GM23248 (cell line): ENCODE data around the gene CRACDL.

Source experiments
- EZH2 ChIP-seq: fragments of 200-600 bp; sonication (generic); IDR thresholded peaks from 2 replicates; pipeline ENCODE4 v1.6.1; 2018; ENCODE audit warnings: antibody characterized with exemption, mild to moderate bottlenecking; ENCODE audit not compliant: insufficient read depth, poor library complexity, severe bottlenecking
- EZH2phosphoT487 ChIP-seq: fragments of 200-600 bp; sonication (generic); IDR thresholded peaks from 2 replicates; pipeline ENCODE4 v1.6.1; 2018; ENCODE audit warnings: antibody characterized with exemption, moderate library complexity, mild to moderate bottlenecking, low read depth; ENCODE audit not compliant: insufficient read depth

- no peak for TF ChIP-seq EZH2
- no peak for TF ChIP-seq EZH2phosphoT487
Measured at GRCh38 chr2:98807221-98807620, 128.8 kb downstream of the CRACDL start.
